Mesendoderm (in vitro differentiated cells): ENCODE data around the gene SDK1.
"Not testable (repeated sequence)": the region's sequence is repeated elsewhere in the genome, so short reads cannot be mapped to it uniquely, and the experiment has no call there.

Experiments
- DNase-seq: peaks from one replicate; pipeline ENCODE4 v3.0.0; 2013
- H2AK5ac ChIP-seq: 2 replicates; pipeline ENCODE4 v1.6.1; 2013; ENCODE audit warnings: low read length, inconsistent platforms
- H2BK120ac ChIP-seq: 2 replicates; pipeline ENCODE4 v1.6.1; 2013; ENCODE audit warnings: low read depth, mild to moderate bottlenecking, low read length, moderate library complexity, mixed read lengths
- H2BK15ac ChIP-seq: replicated peaks from 2 replicates; pipeline ENCODE4 v1.6.1; 2013; ENCODE audit warnings: low read depth, mild to moderate bottlenecking, moderate library complexity
- H2BK5ac ChIP-seq: 2 replicates; pipeline ENCODE4 v1.6.1; 2013; ENCODE audit warnings: low read length, inconsistent platforms
- H3K18ac ChIP-seq: 2 replicates; pipeline ENCODE4 v1.6.1; 2013; ENCODE audit warnings: mild to moderate bottlenecking, low read length, mixed read lengths
- H3K23ac ChIP-seq: one replicate; pipeline ENCODE4 v1.6.1; 2013; ENCODE audit warnings: low read length
- H3K27ac ChIP-seq: 2 replicates; pipeline ENCODE4 v1.5.1; 2013; ENCODE audit warnings: low read depth, mild to moderate bottlenecking, inconsistent platforms, low read length, moderate library complexity
- H3K27me3 ChIP-seq: 2 replicates; pipeline ENCODE4 v1.6.1; 2013; ENCODE audit warnings: low read length, control low read depth, mild to moderate bottlenecking, inconsistent platforms; ENCODE audit not compliant: insufficient read depth, poor library complexity
- H3K36me3 ChIP-seq: 2 replicates; pipeline ENCODE4 v1.6.1; 2013; ENCODE audit warnings: low read length, inconsistent platforms; ENCODE audit not compliant: control insufficient read depth, insufficient read depth
- H3K4ac ChIP-seq: one replicate; pipeline ENCODE4 v1.6.1; 2013; ENCODE audit warnings: low read depth, mild to moderate bottlenecking, low read length, moderate library complexity
- H3K4me1 ChIP-seq: 2 replicates; pipeline ENCODE4 v1.6.1; 2013; ENCODE audit warnings: low read depth, low read length, inconsistent platforms; ENCODE audit not compliant: control insufficient read depth
- H3K4me2 ChIP-seq: 2 replicates; pipeline ENCODE4 v1.6.1; 2013; ENCODE audit warnings: low read length
- H3K4me3 ChIP-seq: 2 replicates; pipeline ENCODE4 v1.5.1; 2013; ENCODE audit warnings: mild to moderate bottlenecking, low read length
- H3K56ac ChIP-seq: one replicate; pipeline ENCODE4 v1.6.1; 2013; ENCODE audit warnings: low read length
- H3K79me1 ChIP-seq: 2 replicates; pipeline ENCODE4 v1.6.1; 2013; ENCODE audit warnings: low read length, inconsistent platforms
- H3K79me2 ChIP-seq: 2 replicates; pipeline ENCODE4 v1.6.1; 2013; ENCODE audit warnings: mild to moderate bottlenecking, low read length; ENCODE audit not compliant: control insufficient read depth, insufficient read depth
- H3K9ac ChIP-seq: 2 replicates; pipeline ENCODE4 v1.6.1; 2013; ENCODE audit warnings: low read length, inconsistent platforms
- H4K5ac ChIP-seq: one replicate; pipeline ENCODE4 v1.6.1; 2013; ENCODE audit warnings: low read length
- H4K8ac ChIP-seq: one replicate; pipeline ENCODE4 v1.6.1; 2013; ENCODE audit warnings: low read depth, mild to moderate bottlenecking, control low read depth, low read length, moderate library complexity
- WGBS: extraction: QIAGEN DNeasy Blood & Tissue Kit; methylation state at CpG from one replicate; pipeline ENCODE4 v1.1.7; 2013; ENCODE audit warnings: low lambda C conversion rate, missing lambda C conversion rate; ENCODE audit not compliant: insufficient coverage; ENCODE audit errors: extremely low coverage; 5-methylcytosine and 5-hydroxymethylcytosine counted together

The SDK1 gene

GRCh38 chr7:4257146-4258111 is 956.4 kb downstream of the SDK1 start:
- no peak overlapping the region for H3K4me3 ChIP-seq
- H2AK5ac ChIP-seq: no peak overlapping the region
- H3K36me3 ChIP-seq: no peaks in the 10 kb centered on the region
- H3K4ac ChIP-seq: no peak overlapping the region
- H4K8ac ChIP-seq: no peak overlapping the region
- H3K9ac ChIP-seq: no peak overlapping the region
- H3K23ac ChIP-seq: no peak overlapping the region
- H3K27ac ChIP-seq: no peak overlapping the region
- no peak overlapping the region for H3K4me2 ChIP-seq
- H3K18ac ChIP-seq: no peak overlapping the region
- no peak overlapping the region for H2BK120ac ChIP-seq
- no peaks in the 10 kb centered on the region for H3K79me2 ChIP-seq
- H3K79me1 ChIP-seq: no peaks in the 10 kb centered on the region
- H3K56ac ChIP-seq: no peak overlapping the region
- WGBS: 100% methylated on average over 2 of the region's 15 CpGs
- no peak overlapping the region for H2BK5ac ChIP-seq
- no peak for DNase-seq
- H3K4me1 ChIP-seq: no peaks in the 10 kb centered on the region
- H2BK15ac ChIP-seq: no peak overlapping the region
- no peaks in the 10 kb centered on the region for H3K27me3 ChIP-seq
- no peak overlapping the region for H4K5ac ChIP-seq

GRCh38 chr7:4260116-4260515 is 959.1 kb downstream of the SDK1 start:
- H3K18ac ChIP-seq, DNase-seq, H3K36me3 ChIP-seq, H3K79me1 ChIP-seq, H3K4ac ChIP-seq, H3K9ac ChIP-seq, H3K56ac ChIP-seq, H2BK5ac ChIP-seq, H4K8ac ChIP-seq, H2BK120ac ChIP-seq, H2AK5ac ChIP-seq, H3K23ac ChIP-seq, H3K4me2 ChIP-seq, H4K5ac ChIP-seq, H2BK15ac ChIP-seq, H3K4me3 ChIP-seq, H3K27me3 ChIP-seq, H3K79me2 ChIP-seq, H3K4me1 ChIP-seq, H3K27ac ChIP-seq: not testable (repeated sequence)
- no CpG with 5 or more reads among the region's 15 CpGs for WGBS

- Histone ChIP-seq H3K36me3 (no peaks in the 10 kb centered on the region), H3K4me1 (no peaks in the 10 kb centered on the region), H3K4me3 (no peak overlapping the region), H3K9ac (no peak overlapping the region), H2BK15ac (no peak overlapping the region), H2BK120ac (no peak overlapping the region), H3K23ac (no peak overlapping the region), H3K27ac (no peak overlapping the region), H2BK5ac (no peak overlapping the region), H3K4me2 (no peak overlapping the region), H3K4ac (no peak overlapping the region), H2AK5ac (no peak overlapping the region), H3K27me3 (no peaks in the 10 kb centered on the region), H4K8ac (no peak overlapping the region), H3K56ac (no peak overlapping the region), H4K5ac (no peak overlapping the region), H3K79me1 (no peaks in the 10 kb centered on the region), H3K18ac (no peak overlapping the region), H3K79me2 (no peaks in the 10 kb centered on the region)
- no CpG with 5 or more reads among the region's 19 CpGs for WGBS
- DNase-seq: no peak
These were observed 960.0 kb downstream of the SDK1 start for GRCh38 chr7:4260867-4261600.

GRCh38 chr7:4261601-4261960 is 960.5 kb downstream of the SDK1 start:
- Histone ChIP-seq H3K79me2 (no peaks in the 10 kb centered on the region), H3K4me2 (no peak overlapping the region), H3K4me3 (no peak overlapping the region), H3K9ac (no peak overlapping the region), H3K36me3 (no peaks in the 10 kb centered on the region), H2BK120ac (no peak overlapping the region), H2BK5ac (no peak overlapping the region), H3K4me1 (no peaks in the 10 kb centered on the region), H3K23ac (no peak overlapping the region), H3K79me1 (no peaks in the 10 kb centered on the region), H3K18ac (no peak overlapping the region), H3K27ac (no peak overlapping the region), H3K56ac (no peak overlapping the region), H3K4ac (no peak overlapping the region), H3K27me3 (no peaks in the 10 kb centered on the region), H4K8ac (no peak overlapping the region), H4K5ac (no peak overlapping the region), H2AK5ac (no peak overlapping the region), H2BK15ac (no peak overlapping the region)
- DNase-seq: no peak
- no CpG with 5 or more reads among the region's 11 CpGs for WGBS

- H3K4ac ChIP-seq, H3K79me2 ChIP-seq, H2AK5ac ChIP-seq, H4K8ac ChIP-seq, H3K9ac ChIP-seq, H2BK5ac ChIP-seq, H3K79me1 ChIP-seq, H3K27me3 ChIP-seq, H2BK120ac ChIP-seq, H2BK15ac ChIP-seq, H3K23ac ChIP-seq, H3K18ac ChIP-seq, H3K4me1 ChIP-seq, H4K5ac ChIP-seq, H3K4me2 ChIP-seq, DNase-seq, H3K56ac ChIP-seq, H3K36me3 ChIP-seq, H3K4me3 ChIP-seq, H3K27ac ChIP-seq: not testable (repeated sequence)
- WGBS: no CpG with 5 or more reads among the region's 25 CpGs
These were observed 963.2 kb downstream of the SDK1 start for GRCh38 chr7:4264206-4264605.
